ENCODE measurements around the gene PTPN21.

Gene PTPN21

DNA sequence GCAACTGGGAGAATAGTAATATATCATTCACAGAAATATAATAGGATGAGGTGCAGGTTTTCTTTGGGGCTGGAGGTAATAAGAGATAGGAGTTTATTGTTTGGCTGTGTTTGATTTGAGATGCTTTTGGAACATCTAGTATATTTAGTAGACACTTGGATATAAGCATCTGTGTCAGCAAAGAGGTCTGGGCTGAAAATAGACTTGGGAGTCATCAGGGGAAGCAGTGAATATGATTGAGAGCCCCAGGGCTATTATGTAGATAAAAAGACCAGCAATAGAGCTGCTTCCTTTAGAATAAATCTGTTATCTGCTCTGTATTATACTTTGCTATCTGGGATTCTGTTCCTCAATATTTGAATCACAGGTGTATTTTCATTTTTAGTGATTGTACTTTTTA is 132.8 kb downstream of the PTPN21 start:
- H3K4me1 ChIP-seq (ENCODE audit: control extremely low read depth in 1 of 4, control insufficient read depth in 4 of 4, insufficient read depth in 4 of 4, low read length in 3 of 4) = no peaks in the 10 kb centered on the region
- POLR2A ChIA-PET = no interaction called here
- no peaks in the 10 kb centered on the region for H3K27me3 ChIP-seq (replicated peaks in 2 of 5; ENCODE audit: control insufficient read depth in 4 of 5, insufficient read depth in 5 of 5, low read length in 4 of 5)
- H3K9me3 ChIP-seq (ENCODE audit: control extremely low read depth in 1 of 5, control insufficient read depth in 4 of 5, insufficient read depth in 2 of 5, low read depth in 1 of 5, low read length in 4 of 5) = peaks cover 0 to 16% (median 5%) of the 10 kb centered on the region in 5 experiments
- H3K4me3 ChIP-seq (ENCODE audit: control insufficient read depth in 1 of 7, extremely low read depth in 1 of 7, insufficient read depth in 4 of 7, low read depth in 2 of 7, low read length in 6 of 7) = no peak overlapping the region
- H3K36me3 ChIP-seq (ENCODE audit: control insufficient read depth in 4 of 4, insufficient read depth in 4 of 4, low read length in 3 of 4) = peaks cover under 1 to 31% (median 12%) of the 10 kb centered on the region in 4 experiments
- DNase-seq = no peak
- CTCF ChIA-PET = no interaction called here
- no peak overlapping the region for H3K27ac ChIP-seq (ENCODE audit: insufficient read depth in 1 of 2, low read depth in 1 of 2, low read length in 2 of 2, poor library complexity in 1 of 2, severe bottlenecking in 2 of 2)

DNA sequence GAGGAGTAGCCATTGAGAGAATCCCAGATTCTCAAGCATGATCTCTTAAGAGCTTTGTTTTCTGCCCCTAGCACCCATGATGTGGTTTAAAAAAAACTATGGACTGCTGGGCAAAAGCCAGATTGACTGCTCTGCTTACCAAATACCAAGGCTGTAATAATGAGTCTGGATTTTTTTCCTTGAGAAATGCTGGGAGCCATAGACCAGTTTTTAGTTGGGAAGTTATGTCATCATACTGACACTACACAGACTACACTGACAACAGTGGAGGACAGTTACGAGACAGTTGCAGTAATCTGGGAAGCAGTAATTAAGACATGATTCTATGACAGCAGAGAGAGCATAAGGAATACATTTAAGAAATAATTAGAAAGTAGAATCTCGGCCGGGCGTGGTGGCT is 133.5 kb downstream of the PTPN21 start:
- H3K4me3 ChIP-seq (ENCODE audit: control insufficient read depth in 1 of 7, extremely low read depth in 1 of 7, insufficient read depth in 4 of 7, low read depth in 2 of 7, low read length in 6 of 7) = no peak overlapping the region
- no peak overlapping the region for H3K27ac ChIP-seq (ENCODE audit: insufficient read depth in 1 of 2, low read depth in 1 of 2, low read length in 2 of 2, poor library complexity in 1 of 2, severe bottlenecking in 2 of 2)
- no peaks in the 10 kb centered on the region for H3K4me1 ChIP-seq (ENCODE audit: control extremely low read depth in 1 of 4, control insufficient read depth in 4 of 4, insufficient read depth in 4 of 4, low read length in 3 of 4)
- WGBS (ENCODE audit: insufficient coverage) = 95% methylated on average over 3 of the region's 4 CpGs
- POLR2A ChIA-PET = no interaction called here
- peaks cover 4 to 35% (median 10%) of the 10 kb centered on the region in 4 experiments for H3K36me3 ChIP-seq (ENCODE audit: control insufficient read depth in 4 of 4, insufficient read depth in 4 of 4, low read length in 3 of 4)
- DNase-seq = no peak
- CTCF ChIA-PET = interaction anchor here (0.7 kb wide), 1 partner anchor 75 kb away, joined by 3 read pairs; no protein-coding TSS in a partner anchor
- H3K9me3 ChIP-seq (ENCODE audit: control extremely low read depth in 1 of 5, control insufficient read depth in 4 of 5, insufficient read depth in 2 of 5, low read depth in 1 of 5, low read length in 4 of 5) = peaks cover 2 to 20% (median 5%) of the 10 kb centered on the region in 5 experiments
- no peaks in the 10 kb centered on the region for H3K27me3 ChIP-seq (replicated peaks in 2 of 5; ENCODE audit: control insufficient read depth in 4 of 5, insufficient read depth in 5 of 5, low read length in 4 of 5)

DNA sequence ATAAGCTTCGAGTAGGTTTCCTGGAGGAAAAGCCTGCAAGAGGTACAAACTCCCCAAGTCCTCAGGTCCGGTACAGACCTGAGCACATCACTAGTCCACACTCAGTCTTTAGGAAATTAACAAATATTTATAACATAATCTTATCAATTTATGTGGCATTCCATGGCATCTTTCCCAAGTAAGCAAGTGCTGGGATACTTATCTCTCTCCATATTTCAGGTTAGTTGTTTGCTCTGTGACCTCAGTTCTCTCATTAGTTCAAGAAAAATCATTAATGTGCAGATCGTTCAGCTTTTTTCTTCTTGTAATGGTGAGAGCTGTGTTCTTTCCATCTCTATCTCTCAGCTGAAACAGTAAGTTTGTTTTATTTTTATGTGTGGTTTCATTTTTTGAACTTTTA is 134.6 kb downstream of the PTPN21 start:
- CTCF ChIA-PET = no interaction called here
- Histone ChIP-seq H3K36me3 (ENCODE audit: control insufficient read depth in 4 of 4, insufficient read depth in 4 of 4, low read length in 3 of 4) (peaks cover 4 to 41% (median 11%) of the 10 kb centered on the region in 4 experiments), H3K9me3 (ENCODE audit: control extremely low read depth in 1 of 5, control insufficient read depth in 4 of 5, insufficient read depth in 2 of 5, low read depth in 1 of 5, low read length in 4 of 5) (peaks cover 2 to 29% (median 13%) of the 10 kb centered on the region in 5 experiments), H3K4me1 (ENCODE audit: control extremely low read depth in 1 of 4, control insufficient read depth in 4 of 4, insufficient read depth in 4 of 4, low read length in 3 of 4) (no peaks in the 10 kb centered on the region), H3K27me3 (replicated peaks in 2 of 5; ENCODE audit: control insufficient read depth in 4 of 5, insufficient read depth in 5 of 5, low read length in 4 of 5) (no peaks in the 10 kb centered on the region), H3K4me3 (ENCODE audit: control insufficient read depth in 1 of 7, extremely low read depth in 1 of 7, insufficient read depth in 4 of 7, low read depth in 2 of 7, low read length in 6 of 7) (no peak overlapping the region), H3K27ac (ENCODE audit: insufficient read depth in 1 of 2, low read depth in 1 of 2, low read length in 2 of 2, poor library complexity in 1 of 2, severe bottlenecking in 2 of 2) (no peak overlapping the region)
- no peak for DNase-seq
- POLR2A ChIA-PET = no interaction called here
- WGBS (ENCODE audit: insufficient coverage) = no CpG with 5 or more reads among the region's 3 CpGs

DNA sequence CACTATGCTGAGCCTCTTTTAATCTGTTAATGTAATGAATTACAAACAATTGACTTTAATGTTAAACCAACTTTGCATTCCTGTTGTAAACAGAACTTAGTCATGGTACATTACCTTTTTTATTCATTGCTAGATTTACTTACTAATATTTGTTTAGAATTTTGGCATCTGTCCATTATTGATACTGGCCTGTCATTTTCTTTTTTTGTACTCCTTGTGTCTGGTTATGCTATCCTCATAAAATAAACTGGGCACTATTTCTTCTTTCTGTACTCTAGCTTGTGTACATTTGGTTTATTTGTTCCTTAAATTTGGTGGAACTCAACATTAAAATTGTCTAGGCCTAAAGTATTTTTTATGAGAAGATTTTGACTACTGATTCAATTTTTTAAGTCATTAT is 137.2 kb downstream of the PTPN21 start:
- H3K4me1 ChIP-seq (ENCODE audit: control extremely low read depth in 1 of 4, control insufficient read depth in 4 of 4, insufficient read depth in 4 of 4, low read length in 3 of 4) = no peaks in the 10 kb centered on the region
- POLR2A ChIA-PET = no interaction called here
- no peak overlapping the region for H3K27ac ChIP-seq (ENCODE audit: insufficient read depth in 1 of 2, low read depth in 1 of 2, low read length in 2 of 2, poor library complexity in 1 of 2, severe bottlenecking in 2 of 2)
- CTCF ChIA-PET = no interaction called here
- peaks cover 2 to 46% (median 16%) of the 10 kb centered on the region in 5 experiments for H3K9me3 ChIP-seq (ENCODE audit: control extremely low read depth in 1 of 5, control insufficient read depth in 4 of 5, insufficient read depth in 2 of 5, low read depth in 1 of 5, low read length in 4 of 5)
- H3K36me3 ChIP-seq (ENCODE audit: control insufficient read depth in 4 of 4, insufficient read depth in 4 of 4, low read length in 3 of 4) = peaks cover 4 to 51% (median 11%) of the 10 kb centered on the region in 4 experiments
- no peaks in the 10 kb centered on the region for H3K27me3 ChIP-seq (replicated peaks in 2 of 5; ENCODE audit: control insufficient read depth in 4 of 5, insufficient read depth in 5 of 5, low read length in 4 of 5)
- no peak overlapping the region for H3K4me3 ChIP-seq (ENCODE audit: control insufficient read depth in 1 of 7, extremely low read depth in 1 of 7, insufficient read depth in 4 of 7, low read depth in 2 of 7, low read length in 6 of 7)
- no peak for DNase-seq

All from common myeloid progenitor, CD34-positive (primary cell).